Measurements from ENCODE around the gene SYNE4.
"Not testable (repeated sequence)": the region's sequence is repeated elsewhere in the genome, so short reads cannot be mapped to it uniquely, and the experiment has no call there.

Gene SYNE4

DNA sequence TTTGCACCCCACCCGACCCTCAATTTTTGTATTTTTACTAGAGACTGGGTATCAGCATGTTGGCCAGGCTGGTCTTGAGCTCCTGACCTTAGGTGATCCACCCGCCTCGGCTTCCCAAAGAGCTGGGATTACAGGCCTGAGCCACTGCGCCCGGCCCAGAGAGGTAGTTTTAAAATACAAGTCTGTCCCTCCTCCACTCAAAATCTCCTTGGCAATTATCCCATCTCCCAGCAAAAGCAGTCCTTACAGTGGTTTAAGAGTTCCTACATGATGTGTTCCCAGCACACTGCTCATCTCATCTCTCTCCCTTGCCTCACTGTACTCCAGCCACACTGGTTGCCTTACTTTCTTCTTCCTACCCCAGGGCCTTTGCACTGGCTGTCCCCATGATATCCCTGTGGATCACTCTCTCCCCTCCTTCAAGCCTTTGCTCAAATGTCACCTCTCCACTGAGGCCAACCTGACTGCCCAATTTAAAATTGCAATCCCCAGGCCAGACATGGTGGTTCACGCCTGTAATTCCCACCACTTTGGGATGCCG lies 48.1 kb downstream of the SYNE4 start:
- in situ Hi-C loops (cut with MboI; ENCODE audit: low pct_unique_long_range_greater_than_20kb, low sequenced_read_pairs): no loop called here
- no peak for DNase-seq

GRCh38 chr19:35959968-35960320 lies 48.7 kb downstream of the SYNE4 start:
- DNase-seq: no peak
- in situ Hi-C loops (cut with MboI; ENCODE audit: low pct_unique_long_range_greater_than_20kb, low sequenced_read_pairs): no loop called here

- DNase-seq: peak; percentile 42
- in situ Hi-C loops (cut with MboI; ENCODE audit: low pct_unique_long_range_greater_than_20kb, low sequenced_read_pairs): no loop called here
Measured at GRCh38 chr19:35959040-35959967, 49.3 kb downstream of the SYNE4 start.

- in situ Hi-C loops (cut with MboI; ENCODE audit: low pct_unique_long_range_greater_than_20kb, low sequenced_read_pairs): no loop called here
- DNase-seq: no peak
Measured at GRCh38 chr19:35958660-35959039, 50.0 kb downstream of the SYNE4 start.

DNA sequence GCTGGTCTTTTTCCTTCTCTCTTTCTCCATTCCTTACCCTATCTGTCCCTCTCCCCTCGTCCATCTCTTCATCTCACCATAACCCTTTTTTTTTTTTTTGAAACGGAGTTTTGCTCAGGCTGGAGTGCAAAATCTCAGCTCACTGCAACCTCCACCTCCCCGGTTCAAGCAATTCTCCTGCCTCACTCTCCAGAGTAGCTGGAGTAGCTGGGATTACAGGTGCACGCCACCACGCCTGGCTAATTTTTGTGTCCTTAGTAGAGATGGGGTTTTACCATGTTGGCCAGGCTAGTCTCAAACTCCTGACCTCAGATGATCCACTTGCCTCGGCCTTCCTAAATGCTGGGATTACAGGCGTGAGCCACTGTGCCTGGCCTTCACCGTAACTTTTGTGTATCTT lies 51.2 kb downstream of the SYNE4 start:
- DNase-seq; in situ Hi-C loops (cut with MboI; ENCODE audit: low pct_unique_long_range_greater_than_20kb, low sequenced_read_pairs): not testable (repeated sequence)

DNA sequence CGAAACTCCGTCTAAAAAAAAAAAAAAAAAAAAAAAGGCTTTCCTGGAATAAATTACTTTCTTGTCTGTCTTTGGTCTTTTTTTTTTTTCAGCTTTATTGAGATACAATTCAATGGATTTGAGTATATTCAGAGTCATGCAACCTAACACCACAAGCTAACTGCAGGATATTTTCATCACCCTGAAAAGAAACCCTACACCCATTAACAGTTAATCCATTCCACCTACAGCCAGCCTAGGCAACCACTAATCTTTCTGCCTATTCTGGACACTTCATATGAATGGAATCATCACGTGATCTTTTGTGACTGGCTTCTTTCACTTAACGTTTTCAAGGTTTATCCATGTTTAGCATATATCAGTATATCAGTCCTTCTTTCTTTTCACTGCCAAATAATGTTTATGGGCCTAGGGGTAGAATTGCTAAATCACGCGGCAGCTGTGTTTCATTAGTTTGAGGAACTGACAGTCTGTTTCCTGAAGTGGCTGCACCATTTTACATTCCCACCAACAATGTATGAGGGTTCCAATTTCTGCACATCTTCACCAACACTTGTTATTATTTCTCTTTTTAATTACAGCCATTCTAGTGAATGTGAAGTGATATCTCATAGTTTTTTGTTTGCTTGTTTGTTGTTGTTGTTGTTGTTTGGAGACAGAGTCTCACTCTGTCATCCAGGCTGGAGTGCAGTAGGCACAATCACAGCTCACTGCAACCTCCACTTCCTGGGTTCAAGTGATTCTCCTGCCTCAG lies 52.6 kb downstream of the SYNE4 start:
- in situ Hi-C loops (cut with MboI; ENCODE audit: low pct_unique_long_range_greater_than_20kb, low sequenced_read_pairs): no loop called here
- peak; percentile 73 for DNase-seq
